Measurements from ENCODE around the gene GRID1.

Gene GRID1

GRCh38 chr10:85979598-85979997 is 387.0 kb downstream of the GRID1 start:
- H3K27ac ChIP-seq, result no peak overlapping the region
- TF ChIP-seq CTCF (IDR thresholded peaks at IDR 0.05), result no peak
- no peak for TF ChIP-seq ZFX (IDR thresholded peaks at IDR 0.05; ENCODE audit: borderline replicate concordance)

GRCh38 chr10:85978566-85979358 is 387.8 kb downstream of the GRID1 start:
- TF ChIP-seq ZFX (IDR thresholded peaks at IDR 0.05; ENCODE audit: borderline replicate concordance) (no peak), CTCF (IDR thresholded peaks at IDR 0.05) (no peak)
- H3K27ac ChIP-seq, result no peak overlapping the region

DNA sequence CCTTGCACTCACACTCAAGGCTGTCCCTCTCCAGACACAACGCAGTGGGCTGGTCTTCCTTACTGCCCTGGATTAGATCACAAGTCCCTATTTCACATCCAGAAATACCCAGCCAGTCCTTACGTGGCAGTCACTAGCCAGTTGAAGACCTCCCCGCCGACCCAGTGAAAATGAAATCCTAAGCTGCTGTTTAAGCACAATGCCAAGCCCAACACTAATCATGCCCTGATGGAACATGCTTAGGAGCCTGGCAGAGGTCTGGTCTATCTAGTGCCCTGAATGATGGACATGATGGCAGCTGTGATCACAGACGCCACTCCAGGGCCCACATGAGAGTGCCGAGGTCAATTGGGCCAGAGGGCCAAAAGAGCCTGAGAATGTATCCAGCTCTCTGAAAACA is 389.0 kb downstream of the GRID1 start:
- H3K27ac ChIP-seq, result no peak overlapping the region
- TF ChIP-seq CTCF (IDR thresholded peaks at IDR 0.05) (no peak), ZFX (IDR thresholded peaks at IDR 0.05; ENCODE audit: borderline replicate concordance) (no peak)

GRCh38 chr10:85976267-85976793 is 390.3 kb downstream of the GRID1 start:
- TF ChIP-seq CTCF (IDR thresholded peaks at IDR 0.05) (no peak), ZFX (IDR thresholded peaks at IDR 0.05; ENCODE audit: borderline replicate concordance) (no peak)
- H3K27ac ChIP-seq, result no peak overlapping the region

DNA sequence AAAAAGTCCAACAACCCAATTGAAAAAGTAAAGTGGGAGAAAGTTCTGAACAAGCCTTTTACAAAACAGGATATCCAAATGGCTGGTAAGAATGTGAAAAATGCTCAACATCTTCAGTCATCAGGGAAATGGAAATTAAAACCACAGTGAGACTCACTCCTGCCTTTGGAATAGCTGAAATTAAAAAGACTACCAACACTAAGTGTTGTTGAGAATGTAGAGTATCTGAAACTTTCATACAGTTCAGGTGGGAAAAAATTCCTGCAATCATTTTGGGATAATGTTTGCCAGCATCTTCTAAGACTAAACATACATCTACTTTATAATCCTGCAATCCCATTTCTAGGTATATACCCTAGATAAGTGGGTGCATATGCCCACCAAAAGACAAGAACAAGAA is 395.1 kb downstream of the GRID1 start:
- no peak overlapping the region for H3K27ac ChIP-seq
- no peak for TF ChIP-seq ZFX (IDR thresholded peaks at IDR 0.05; ENCODE audit: borderline replicate concordance)
- no peak for TF ChIP-seq CTCF (IDR thresholded peaks at IDR 0.05)

GRCh38 chr10:85967594-85967993 is 399.0 kb downstream of the GRID1 start:
- no peak overlapping the region for H3K27ac ChIP-seq

More at GRCh38 chr10:85967594-85967993, 399.0 kb downstream of the GRID1 start:
- TF ChIP-seq ZFX (IDR thresholded peaks at IDR 0.05; ENCODE audit: borderline replicate concordance) (no peak), CTCF (IDR thresholded peaks at IDR 0.05) (no peak)

Measured in 22Rv1 (cell line).